SK-N-SH treated with all-trans-retinoic acid at 6 μM for 48 hours (cell line): ENCODE results near the gene DPYSL3.

Source experiments
- CSDC2 ChIP-seq: fragments of 250-450 bp; sonication (Bioruptor Pico); IDR thresholded peaks from 2 replicates; pipeline ENCODE4 v1.5.0; 2020; ENCODE audit warnings: mild to moderate bottlenecking, moderate library complexity
- CSRNP3 ChIP-seq: fragments of 250-450 bp; sonication (Bioruptor Pico); IDR thresholded peaks from 2 replicates; pipeline ENCODE4 v1.5.1; 2021; ENCODE audit warnings: mild to moderate bottlenecking, moderate library complexity
- ZFP30 ChIP-seq: fragments of 450-650 bp; formaldehyde crosslinking; IDR thresholded peaks from 2 replicates; pipeline ENCODE4 v1.5.0; 2022; ENCODE audit warnings: mild to moderate bottlenecking, moderate library complexity
- ZNF8 ChIP-seq: fragments of 450-650 bp; formaldehyde crosslinking; IDR thresholded peaks from 2 replicates; pipeline ENCODE4 v1.5.0; 2020; ENCODE audit warnings: mild to moderate bottlenecking, moderate library complexity
- TF ChIP-seq, protein P1 (sequence below): fragments of 250-450 bp; sonication (Bioruptor Pico); IDR thresholded peaks from 2 replicates; pipeline ENCODE4 v1.8.0; 2020; ENCODE audit warnings: mild to moderate bottlenecking, moderate library complexity, borderline replicate concordance

DNA sequence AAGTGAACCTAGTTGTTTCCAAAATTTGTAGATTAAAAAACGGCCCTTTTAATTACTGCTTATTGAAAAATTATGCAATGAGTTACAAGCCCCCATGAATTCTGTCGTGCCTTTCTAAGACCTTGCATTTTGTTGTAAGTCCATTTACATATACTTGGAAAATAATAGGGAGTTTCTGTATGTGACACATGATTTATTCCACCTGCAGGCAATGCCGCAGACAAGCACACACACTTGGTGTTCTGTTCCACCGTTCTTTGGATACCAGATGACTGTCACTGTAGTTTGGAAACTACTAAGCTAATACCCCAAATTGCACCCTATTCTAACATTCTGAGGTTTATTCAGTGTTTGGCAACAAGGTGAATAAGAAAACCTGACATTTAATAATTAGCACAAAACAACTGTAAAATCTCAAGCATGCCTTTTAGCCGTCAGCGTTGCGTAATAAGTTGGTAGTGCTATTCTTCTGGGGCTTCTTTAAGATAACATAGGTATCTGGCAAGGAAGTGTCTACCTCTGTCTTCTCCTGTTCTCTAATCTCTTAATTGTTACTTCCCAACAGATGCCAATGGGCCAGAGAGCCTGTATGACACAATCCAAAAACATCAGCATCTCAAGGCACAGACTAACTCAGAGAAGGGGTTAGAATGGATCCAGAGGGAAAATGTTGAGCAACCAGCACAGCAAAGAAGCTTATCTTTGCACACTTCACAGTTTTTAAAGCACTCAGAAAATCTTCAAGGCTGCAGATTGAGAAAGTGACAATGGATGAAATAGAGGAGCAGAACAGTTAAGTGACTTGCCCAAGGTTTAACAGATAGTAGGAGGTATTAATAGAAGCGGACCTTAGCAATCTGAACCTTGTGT is 48.2 kb upstream of the DPYSL3 start:
- no peak for TF ChIP-seq ZNF8
- TF ChIP-seq ZFP30 (CRISPR knock-in tag): no peak
- TF ChIP-seq CSDC2 (CRISPR knock-in tag): no peak
- TF ChIP-seq CSRNP3 (CRISPR knock-in tag): no peak
- TF ChIP-seq, protein P1, sequence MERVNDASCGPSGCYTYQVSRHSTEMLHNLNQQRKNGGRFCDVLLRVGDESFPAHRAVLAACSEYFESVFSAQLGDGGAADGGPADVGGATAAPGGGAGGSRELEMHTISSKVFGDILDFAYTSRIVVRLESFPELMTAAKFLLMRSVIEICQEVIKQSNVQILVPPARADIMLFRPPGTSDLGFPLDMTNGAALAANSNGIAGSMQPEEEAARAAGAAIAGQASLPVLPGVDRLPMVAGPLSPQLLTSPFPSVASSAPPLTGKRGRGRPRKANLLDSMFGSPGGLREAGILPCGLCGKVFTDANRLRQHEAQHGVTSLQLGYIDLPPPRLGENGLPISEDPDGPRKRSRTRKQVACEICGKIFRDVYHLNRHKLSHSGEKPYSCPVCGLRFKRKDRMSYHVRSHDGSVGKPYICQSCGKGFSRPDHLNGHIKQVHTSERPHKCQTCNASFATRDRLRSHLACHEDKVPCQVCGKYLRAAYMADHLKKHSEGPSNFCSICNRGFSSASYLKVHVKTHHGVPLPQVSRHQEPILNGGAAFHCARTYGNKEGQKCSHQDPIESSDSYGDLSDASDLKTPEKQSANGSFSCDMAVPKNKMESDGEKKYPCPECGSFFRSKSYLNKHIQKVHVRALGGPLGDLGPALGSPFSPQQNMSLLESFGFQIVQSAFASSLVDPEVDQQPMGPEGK (CRISPR knock-in tag): no peak
